ENCODE results near the gene LCN6.

LCN6 gene

DNA sequence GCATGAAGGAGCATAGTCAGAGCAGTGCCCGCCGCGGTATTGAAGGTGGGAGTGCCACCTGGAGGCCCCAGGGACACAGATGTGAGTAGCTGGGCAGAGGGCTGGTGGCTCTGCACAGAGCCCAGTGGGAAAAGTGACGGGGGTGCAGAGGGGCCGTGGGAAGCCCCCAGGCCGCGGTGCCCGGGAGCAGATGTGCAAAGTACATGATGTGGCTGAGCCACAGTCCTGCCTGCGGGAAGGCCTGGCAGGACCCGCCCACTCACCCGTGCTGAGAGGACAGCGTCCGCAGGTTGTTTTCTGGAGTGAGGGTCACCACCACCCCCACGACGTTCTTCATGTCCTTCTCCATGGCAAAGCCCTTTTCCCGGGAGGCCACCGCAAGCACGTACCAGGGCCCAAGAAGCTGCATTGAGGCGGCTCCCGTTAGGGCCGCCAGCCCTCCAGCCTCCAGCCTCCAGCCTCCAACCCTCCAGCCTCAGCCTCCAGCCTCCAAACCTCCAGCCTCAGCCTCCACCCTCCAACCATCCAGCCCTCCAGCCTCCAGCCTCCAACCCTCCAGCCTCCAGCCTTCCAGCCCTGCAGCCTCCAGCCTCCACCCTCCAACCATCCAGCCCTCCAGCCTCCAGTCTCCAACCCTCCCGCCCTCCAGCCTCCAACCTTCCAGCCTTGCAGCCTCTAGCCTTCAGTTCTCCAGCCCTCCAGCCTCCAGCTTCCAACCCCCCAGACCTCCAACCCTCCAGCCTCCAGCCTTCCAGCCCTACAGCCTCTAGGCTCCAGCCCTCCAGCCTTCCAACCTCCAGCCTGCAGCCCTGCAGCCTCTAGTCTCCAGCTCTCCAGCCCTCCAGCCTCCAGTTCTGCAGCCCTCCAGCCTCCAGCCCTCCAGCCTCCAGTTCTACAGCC, 914 bp downstream of the LCN6 start:
- in situ Hi-C loops (cut with MboI; ENCODE audit: low sequenced_read_pairs) = no loop called here

DNA sequence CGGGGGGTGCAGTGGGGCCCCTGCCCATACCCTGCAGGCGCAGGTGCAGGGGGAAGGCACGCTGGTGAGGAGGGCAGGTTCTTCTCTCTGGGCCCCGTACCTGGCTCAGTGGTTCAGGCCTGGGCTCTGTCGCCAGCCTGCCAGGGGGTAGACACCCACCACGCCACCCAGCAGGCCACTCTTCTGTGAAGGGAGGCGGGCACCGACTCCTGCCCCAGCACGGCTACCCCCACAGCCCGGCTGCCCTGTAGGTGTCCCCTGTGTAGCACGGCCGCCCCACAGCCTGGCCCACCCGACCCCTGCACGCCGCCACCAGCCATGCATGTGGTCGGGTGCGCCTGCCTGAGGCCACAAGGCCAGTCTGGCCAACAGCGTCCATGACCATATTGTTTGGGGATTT, 1.7 kb downstream of the LCN6 start:
- in situ Hi-C loops (cut with MboI; ENCODE audit: low sequenced_read_pairs) = no loop called here

DNA sequence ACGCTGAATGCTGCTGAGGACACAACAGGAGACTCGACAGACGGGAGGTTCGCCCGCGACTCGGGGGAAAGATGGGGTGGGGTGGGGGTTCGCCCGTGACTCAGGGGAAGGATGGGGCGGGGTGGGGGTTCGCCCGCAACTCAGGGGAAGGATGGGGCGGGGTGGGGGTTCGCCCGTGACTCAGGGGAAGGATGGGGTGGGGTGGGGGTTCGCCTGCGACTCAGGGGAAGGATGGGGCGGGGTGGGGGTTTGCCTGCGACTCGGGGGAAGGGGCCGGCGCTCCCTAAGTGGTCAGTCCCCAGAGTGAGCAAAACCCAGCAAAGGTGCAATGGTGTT, 2.2 kb downstream of the LCN6 start:
- in situ Hi-C loops (cut with MboI; ENCODE audit: low sequenced_read_pairs) = no loop called here

DNA sequence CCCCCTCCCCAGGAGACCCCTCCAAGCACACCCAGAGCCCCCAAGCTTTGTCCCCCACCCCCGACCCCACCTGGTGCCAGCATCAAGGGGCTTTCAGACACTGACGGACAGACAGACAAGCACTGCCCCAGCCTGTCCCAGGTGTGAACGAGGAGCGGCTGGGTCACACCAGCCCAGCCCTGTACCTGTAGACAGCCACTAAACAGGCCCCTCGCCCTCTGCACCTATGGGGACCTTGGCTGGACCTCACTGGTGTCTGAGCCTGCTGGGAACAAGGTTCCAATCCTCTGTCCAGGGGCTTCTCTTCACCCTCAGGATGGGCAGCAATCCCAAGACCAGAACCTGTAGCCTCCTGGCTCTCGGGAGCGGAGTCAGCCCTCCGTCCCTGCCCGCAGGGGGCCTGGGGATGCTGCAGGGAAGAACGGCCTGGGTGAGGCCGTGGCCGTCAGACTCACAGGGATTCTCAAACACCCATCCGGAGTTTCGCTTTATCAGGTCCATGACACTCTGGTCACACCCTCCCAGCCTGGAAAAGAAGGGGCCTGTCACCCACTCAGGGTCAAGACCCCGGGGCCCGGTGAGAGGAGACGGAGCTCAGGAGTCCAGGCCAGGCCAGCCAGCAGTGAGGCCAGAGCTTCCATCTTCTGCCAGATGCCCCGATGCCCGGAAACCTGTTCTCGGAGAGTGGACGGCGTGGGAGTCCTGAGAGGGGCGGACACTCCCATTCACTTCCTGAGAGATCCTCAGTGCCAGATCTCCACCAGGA, 2.8 kb downstream of the LCN6 start:
- in situ Hi-C loops (cut with MboI; ENCODE audit: low sequenced_read_pairs) = no loop called here

DNA sequence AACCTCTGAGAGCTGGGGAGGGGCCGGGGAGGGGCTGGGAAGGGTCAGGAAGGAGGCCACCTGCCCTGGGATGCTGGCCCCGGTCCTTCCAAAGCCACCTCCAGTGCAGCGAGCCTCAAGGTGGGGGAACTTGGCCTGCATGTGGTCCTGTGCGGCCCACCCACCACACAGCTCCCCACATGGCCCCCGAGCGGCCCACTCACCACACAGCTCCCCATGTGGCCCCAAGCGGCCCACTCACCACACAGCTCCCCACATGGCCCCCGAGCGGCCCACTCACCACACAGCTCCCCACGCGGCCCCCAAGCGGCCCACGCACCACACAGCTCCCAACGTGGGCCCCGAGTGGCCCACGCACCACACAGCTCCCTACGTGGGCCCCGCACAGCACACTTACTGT, 3.6 kb downstream of the LCN6 start:
- in situ Hi-C loops (cut with MboI; ENCODE audit: low sequenced_read_pairs) = no loop called here

DNA sequence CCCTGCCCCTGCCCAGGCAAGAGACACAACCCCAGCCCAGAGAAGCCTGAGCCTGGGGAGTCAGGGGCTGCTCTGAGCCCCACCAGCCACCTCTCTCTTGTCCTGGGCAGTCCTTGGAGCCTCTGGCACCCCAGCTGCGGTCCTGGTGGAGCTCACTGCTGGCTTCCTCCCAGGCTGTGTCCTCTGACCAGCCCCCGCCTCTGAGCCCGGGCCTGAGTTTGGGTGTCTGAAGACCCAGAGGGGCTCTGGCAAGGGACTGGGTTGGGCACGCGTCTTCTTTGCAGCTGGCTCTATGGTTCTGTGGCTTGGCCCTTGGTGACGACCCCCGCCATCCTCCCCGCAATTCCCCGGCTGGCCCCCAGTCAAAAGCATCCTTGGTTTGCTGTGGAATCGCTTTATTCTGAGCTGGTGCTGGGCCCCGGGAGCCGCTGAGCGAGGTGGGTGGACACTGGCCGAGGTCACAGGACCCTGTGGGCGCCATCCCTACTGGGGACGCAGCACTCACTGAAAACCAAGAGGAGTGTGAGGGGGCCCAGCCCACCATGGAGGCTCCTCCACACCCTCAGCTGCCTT, 4.6 kb downstream of the LCN6 start:
- in situ Hi-C loops (cut with MboI; ENCODE audit: low sequenced_read_pairs) = no loop called here

DNA sequence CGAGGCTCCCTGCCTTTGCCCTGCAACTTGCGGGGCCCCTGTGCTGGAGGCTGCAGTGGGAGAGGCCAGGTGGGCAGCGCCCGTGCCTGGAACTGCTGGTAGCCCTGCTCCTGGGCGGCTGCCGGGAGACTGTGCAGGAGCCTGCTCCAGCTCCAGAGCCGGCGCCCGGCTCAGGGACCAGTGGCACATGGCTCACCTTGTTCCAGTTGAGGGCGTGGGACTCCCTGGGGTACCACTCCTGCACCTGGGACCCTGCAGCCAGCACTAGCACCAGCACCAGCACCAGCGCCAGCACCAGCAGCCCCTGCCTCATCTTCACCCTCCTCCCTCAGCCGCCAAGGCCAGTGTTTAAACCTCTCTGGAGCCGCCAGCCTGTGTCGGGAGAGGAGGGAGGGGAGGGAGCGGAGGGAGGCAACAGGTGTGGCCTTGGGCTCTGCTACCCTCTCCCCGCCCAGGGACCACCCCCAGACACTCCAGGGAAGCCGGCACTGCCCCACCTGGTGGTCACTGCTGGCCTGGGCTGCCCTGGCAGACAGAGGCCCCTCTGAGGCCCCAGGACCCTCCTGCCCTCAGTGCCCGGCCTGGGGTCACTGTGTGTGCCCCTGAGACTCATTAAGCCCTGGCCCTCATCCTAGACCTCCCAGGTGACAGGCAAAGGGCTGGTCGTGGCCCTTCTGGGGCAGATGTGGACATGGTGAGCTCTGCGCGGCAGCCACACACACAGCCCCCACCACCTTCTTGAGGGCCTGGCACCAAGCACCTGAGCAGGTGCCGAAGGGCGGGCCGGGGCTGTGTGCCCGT, 5.5 kb downstream of the LCN6 start, which contains the start of gene LCN10:
TSS of gene LCN10 (minus strand) at position 350 of the 801 bp plus-strand sequence. CDS start at position 313, 37 bp downstream.
- in situ Hi-C loops (cut with MboI; ENCODE audit: low sequenced_read_pairs) = no loop called here

GRCh38 chr9:136741883-136742571, 6.3 kb downstream of the LCN6 start:
- in situ Hi-C loops (cut with MboI; ENCODE audit: low sequenced_read_pairs) = no loop called here

DNA sequence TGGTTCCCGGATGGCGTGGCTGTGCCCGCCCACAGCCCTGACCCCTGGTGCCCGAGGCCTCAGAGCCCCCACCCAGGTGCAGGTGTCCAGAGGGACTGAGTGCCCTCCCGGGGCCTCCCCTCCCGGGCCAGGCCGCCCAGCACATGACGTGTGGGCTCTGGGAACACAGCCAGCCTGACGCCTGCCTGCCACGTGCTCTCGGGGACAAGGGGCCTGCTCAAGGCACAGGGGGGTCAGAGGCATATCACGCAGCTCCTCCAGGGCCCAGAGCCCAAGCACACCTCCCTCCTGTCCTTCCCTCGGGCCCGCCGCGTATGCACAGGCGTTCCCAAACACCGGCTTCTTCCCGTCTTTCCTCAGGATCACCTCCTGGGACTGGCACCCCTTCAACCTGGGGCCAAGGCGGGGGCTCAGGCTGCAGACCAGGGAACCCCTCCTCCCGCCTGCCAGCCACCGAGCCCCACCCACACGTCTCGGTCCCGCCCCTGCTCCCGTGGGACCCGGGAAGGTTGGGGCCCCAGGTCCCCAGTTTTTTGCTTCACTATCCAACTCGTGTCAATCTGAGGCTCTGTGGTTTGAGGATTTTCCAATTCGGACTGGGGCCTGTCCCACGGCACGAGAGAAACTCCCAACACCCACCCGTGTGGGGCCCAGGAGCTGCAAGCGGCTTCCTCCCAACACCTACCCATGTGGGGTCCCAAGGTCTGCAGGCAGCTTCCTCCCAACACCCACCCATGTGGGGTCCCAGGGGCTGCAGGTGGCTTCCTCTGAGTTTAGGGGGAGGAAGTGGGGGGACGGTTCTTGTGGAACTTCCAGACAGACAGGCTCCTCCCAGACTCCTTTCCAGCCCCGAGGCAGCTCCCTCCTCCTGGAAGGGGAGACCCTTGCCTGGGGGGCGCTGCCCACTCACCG, 7.1 kb downstream of the LCN6 start:
- in situ Hi-C loops (cut with MboI; ENCODE audit: low sequenced_read_pairs) = no loop called here

DNA sequence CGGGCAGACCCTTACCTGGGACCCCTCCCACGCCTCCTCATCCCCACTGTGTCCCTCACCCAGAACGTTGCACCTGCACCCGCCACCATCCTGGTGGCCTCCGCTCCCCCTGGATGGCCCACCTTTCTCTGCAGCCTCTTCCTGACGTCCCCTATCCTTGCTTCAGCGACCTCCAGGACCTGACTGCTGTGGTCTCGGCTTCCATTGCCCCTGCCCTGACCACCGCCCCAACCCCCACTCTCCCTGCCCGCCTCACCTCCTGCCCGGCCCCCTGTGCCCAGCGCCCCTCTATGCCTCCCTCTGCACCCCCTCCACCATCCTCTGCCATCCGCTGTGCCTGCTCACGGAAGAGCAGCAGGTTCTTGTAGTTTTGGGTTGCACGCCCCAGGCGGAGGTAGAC, 7.8 kb downstream of the LCN6 start:
- in situ Hi-C loops (cut with MboI; ENCODE audit: low sequenced_read_pairs) = no loop called here

DNA sequence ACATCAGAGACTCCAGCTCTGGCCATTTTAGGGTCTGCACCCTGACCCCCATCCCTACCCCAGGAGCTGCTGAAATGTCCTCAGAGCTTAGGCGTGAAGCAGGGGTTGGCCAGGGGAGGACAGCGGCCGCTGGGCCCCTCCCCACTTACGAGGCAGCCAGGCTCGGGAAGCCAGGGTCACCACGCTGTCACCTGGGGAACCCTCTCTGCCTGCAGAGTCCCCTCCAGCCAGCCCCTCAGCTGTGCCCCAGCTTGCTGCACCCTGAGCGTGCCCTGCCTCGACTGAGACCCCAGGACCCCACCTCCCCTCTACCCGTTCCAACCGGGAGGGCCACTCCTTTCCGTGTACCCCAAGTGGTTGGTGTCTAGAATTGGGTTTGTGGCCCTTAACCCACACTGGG, 8.3 kb downstream of the LCN6 start:
- in situ Hi-C loops (cut with MboI; ENCODE audit: low sequenced_read_pairs) = no loop called here

- in situ Hi-C loops (cut with MboI; ENCODE audit: low sequenced_read_pairs) = no loop called here
Measured at GRCh38 chr9:136739509-136739908, 8.8 kb downstream of the LCN6 start.

GRCh38 chr9:136738960-136739359, 9.4 kb downstream of the LCN6 start:
- in situ Hi-C loops (cut with MboI; ENCODE audit: low sequenced_read_pairs) = no loop called here

DNA sequence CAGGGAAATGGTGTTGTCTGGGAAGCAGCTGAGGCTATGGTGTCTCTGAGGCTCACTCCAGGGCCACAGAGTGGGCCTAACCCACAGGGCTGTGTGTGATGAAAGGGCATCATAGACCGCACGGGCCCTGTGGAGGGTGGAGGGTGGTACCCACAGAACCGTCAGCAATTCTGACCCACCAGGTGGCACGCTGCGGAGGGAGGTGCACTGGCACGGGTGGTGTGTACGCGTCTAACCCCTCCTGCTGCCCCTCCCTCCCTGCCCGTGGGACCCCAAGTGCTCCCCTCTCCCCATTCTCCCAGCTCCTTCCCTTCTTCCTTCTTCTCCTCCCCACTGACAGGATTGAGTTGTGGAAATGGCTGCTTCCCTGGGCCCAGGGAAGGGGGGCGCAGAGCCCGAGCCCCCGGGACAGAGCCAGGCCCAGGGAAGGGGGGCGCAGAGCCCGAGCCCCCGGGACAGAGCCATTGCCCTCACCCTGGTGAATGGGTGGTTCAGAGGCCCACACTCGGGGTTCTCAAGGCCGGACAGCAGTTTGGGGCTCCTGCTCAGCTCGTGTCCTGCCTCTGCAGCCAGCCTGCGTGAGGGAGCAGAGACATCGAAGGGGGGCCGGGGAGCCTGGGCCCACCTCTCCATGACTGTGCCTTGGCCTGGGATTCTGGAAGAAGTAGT, 12.4 kb downstream of the LCN6 start:
- in situ Hi-C loops (cut with MboI; ENCODE audit: low sequenced_read_pairs) = no loop called here

- in situ Hi-C loops (cut with MboI; ENCODE audit: low sequenced_read_pairs) = no loop called here
Measured at GRCh38 chr9:136734837-136735496, 13.4 kb downstream of the LCN6 start.

DNA sequence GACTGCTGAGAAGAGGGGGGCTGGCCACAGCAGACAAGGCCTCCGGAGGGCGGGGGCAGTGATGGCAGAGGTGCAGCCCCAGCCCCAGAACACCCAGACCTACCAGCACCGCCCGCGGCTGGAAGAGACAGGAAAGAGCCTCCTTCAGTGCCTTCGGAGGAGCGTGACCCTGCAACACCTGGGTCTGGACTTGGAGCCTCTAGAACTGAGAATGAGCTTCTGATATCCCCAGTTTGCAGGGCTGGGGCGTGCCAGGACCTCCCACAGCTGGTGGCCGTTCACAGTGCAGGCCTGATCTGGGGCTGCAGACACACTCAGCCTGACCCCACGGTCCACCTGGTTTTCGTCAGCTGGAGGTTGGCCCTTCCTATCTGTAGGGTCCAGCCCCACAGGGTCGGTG, 14.7 kb downstream of the LCN6 start:
- in situ Hi-C loops (cut with MboI; ENCODE audit: low sequenced_read_pairs) = no loop called here

DNA sequence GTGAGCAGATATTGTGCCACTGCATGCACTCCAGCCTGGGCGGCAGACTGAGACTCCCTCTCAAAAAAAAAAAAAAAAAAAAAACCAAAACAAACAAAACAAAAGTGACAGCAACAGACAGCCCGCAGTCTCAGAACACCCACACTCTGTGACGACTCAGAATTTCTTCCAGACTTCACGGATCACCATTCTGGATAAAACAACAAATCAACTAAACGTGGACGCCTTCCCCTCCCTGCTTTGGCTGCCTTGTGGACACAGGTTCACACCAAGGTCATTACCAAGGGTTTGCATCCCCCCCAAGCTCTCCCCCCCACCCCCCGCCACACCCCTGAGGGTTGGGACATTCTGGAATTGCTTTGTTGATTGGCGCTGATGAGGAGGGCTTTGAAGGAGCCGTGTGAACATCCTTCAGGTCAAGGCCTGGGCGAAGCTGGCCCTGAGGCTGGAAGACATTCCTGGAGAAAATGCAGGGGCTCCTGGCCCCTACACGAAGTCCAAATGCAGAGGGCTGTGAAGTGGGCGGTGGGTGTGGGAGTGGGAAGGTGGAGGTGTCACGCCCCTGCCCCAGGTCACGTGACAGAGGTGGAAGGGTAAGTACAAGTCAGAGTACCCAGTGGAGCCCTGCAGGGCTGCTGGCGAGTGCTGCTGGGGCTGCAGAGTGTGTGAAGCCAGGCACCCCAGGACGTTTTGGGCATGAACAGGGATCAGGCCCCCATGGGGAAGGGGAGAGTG, 15.7 kb downstream of the LCN6 start:
- in situ Hi-C loops (cut with MboI; ENCODE audit: low sequenced_read_pairs) = no loop called here

GRCh38 chr9:136729926-136730325, 18.4 kb downstream of the LCN6 start:
- in situ Hi-C loops (cut with MboI; ENCODE audit: low sequenced_read_pairs) = no loop called here
